ENCODE results near the gene ZNF462. TPM values are rescaled to one million over a fixed set of nuclear protein-coding genes. Genes with fewer than 3 reads are reported as not detected.

Gene ZNF462
- total RNA-seq, 1 experiment from 2014 or later, result 164 TPM

DNA sequence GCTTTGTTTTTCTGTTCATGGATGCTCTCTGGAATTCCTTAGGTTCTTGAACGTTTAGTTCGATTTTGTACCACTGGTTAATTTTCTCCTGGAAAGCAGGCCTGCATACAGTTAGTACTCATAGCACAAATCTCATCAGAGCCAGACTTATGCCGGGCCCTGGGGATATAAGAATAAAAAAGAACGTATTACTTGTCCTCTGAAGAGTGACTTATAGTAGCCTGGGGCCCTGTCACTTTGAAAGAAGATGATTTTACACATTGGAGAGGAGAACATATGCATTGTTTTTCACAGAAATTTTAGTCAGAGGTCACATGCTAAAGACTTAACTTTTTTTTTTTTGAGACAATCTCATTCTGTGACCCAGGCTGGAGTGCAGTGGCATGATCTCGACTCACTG, 50.3 kb downstream of the ZNF462 start:
- DNase-seq, result no peak

More for the DNA sequence above, 50.3 kb downstream of the ZNF462 start:
- Histone ChIP-seq H3K27me3 (ENCODE audit: insufficient read depth, low read length) (no peaks in the 10 kb centered on the region), H3K4ac (ENCODE audit: low read depth, low read length) (no peak overlapping the region), H3K9me3 (ENCODE audit: control insufficient read depth, low read depth, low read length) (no peaks in the 10 kb centered on the region), H3K56ac (ENCODE audit: insufficient read length, low read depth, low read length) (no peak overlapping the region), H3K4me2 (ENCODE audit: insufficient read depth, insufficient read length, low read length) (no peak overlapping the region), H3K14ac (ENCODE audit: insufficient read depth, low read length) (no peak overlapping the region), H3K79me2 (ENCODE audit: insufficient read depth, low read length) (peaks cover 38% of the 10 kb centered on the region), H3K4me1 (ENCODE audit: insufficient read depth, low read length) (peaks cover 19% of the 10 kb centered on the region), H3K23me2 (ENCODE audit: insufficient read length, low read depth, low read length, poor library complexity, severe bottlenecking) (no peaks in the 10 kb centered on the region), H4K5ac (ENCODE audit: insufficient read length, low read depth, low read length) (no peak overlapping the region), H2BK20ac (ENCODE audit: low read depth, low read length, poor library complexity, severe bottlenecking) (no peak overlapping the region), H3K79me1 (ENCODE audit: insufficient read depth, low read depth, low read length, poor library complexity, severe bottlenecking) (peaks cover 16% of the 10 kb centered on the region), H2BK12ac (ENCODE audit: insufficient read length, low read depth, low read length) (no peak overlapping the region), H2AFZ (ENCODE audit: low read length) (no peak overlapping the region), H3K18ac (ENCODE audit: insufficient read length, low read depth, low read length) (no peak overlapping the region), H4K8ac (replicated peaks; ENCODE audit: insufficient read length, low read depth, low read length) (no peak overlapping the region), H2AK5ac (ENCODE audit: insufficient read length, low read length) (no peak overlapping the region), H3K9ac (ENCODE audit: extremely low read depth, insufficient read length, low read length) (no peak overlapping the region), H3K27ac (ENCODE audit: insufficient read length, low read depth, low read length) (no peak overlapping the region), H2BK120ac (ENCODE audit: low read depth, low read length, poor library complexity, severe bottlenecking) (no peak overlapping the region), H4K91ac (ENCODE audit: insufficient read length, low read depth, low read length) (no peak overlapping the region), H3K23ac (ENCODE audit: insufficient read length, low read depth, low read length) (no peak overlapping the region), H2BK15ac (ENCODE audit: low read depth, low read length) (no peak overlapping the region), H4K20me1 (ENCODE audit: control insufficient read depth, insufficient read depth, insufficient read length) (no peaks in the 10 kb centered on the region), H2BK5ac (ENCODE audit: insufficient read length, low read length) (no peak overlapping the region), H3T11ph (ENCODE audit: low read length) (no peak overlapping the region)
- H3K27ac Mint-ChIP-seq, result no peak overlapping the region; a peak in 1 of 7 replicates
- H3K4me1 Mint-ChIP-seq, result peaks cover 58 to 59% of the 10 kb centered on the region in 2 experiments
- H3K4me3 Mint-ChIP-seq, result no peak overlapping the region
- TF ChIP-seq, protein P1, sequence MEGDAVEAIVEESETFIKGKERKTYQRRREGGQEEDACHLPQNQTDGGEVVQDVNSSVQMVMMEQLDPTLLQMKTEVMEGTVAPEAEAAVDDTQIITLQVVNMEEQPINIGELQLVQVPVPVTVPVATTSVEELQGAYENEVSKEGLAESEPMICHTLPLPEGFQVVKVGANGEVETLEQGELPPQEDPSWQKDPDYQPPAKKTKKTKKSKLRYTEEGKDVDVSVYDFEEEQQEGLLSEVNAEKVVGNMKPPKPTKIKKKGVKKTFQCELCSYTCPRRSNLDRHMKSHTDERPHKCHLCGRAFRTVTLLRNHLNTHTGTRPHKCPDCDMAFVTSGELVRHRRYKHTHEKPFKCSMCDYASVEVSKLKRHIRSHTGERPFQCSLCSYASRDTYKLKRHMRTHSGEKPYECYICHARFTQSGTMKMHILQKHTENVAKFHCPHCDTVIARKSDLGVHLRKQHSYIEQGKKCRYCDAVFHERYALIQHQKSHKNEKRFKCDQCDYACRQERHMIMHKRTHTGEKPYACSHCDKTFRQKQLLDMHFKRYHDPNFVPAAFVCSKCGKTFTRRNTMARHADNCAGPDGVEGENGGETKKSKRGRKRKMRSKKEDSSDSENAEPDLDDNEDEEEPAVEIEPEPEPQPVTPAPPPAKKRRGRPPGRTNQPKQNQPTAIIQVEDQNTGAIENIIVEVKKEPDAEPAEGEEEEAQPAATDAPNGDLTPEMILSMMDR (conservative IDR thresholded peaks at IDR 0.05), result no peak
- no peaks in the 10 kb centered on the region for H3K9me3 Mint-ChIP-seq
- H3K36me3 Mint-ChIP-seq (ENCODE audit: insufficient read depth in 1 of 3, low read depth in 3 of 3), result peaks cover 12 to 29% (median 13%) of the 10 kb centered on the region in 3 experiments; a peak in 6 of 7 replicates
- H3K27me3 Mint-ChIP-seq (ENCODE audit: low read depth), result no peaks in the 10 kb centered on the region
- no CpG with 5 or more reads among the region's 5 CpGs for WGBS (ENCODE audit: extremely low coverage, insufficient read length, low lambda C conversion rate)
